Measurements from ENCODE around the gene PCYT1A.

Gene PCYT1A

DNA sequence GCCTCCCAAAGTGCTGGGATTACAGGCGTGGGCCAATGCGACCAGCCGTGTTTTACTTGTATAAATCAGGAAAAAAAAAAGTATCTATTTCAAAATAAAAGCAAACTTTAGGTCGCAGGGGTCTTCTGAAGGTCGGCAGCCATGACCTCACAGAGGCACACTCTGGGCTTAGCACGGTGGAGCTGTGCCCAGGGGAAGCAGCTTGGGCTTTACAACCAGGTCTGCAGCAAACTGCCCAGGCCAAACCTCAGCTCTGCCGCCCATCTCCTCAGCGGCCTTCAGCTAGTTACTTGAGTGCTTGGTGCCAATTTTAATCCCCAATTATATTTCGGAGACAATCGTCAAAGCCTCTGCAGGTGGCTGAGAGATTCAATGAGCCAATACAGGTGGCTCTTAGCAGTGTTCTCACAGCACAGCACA, 106.4 kb downstream of the PCYT1A start:
- TF ChIP-seq, protein P1, sequence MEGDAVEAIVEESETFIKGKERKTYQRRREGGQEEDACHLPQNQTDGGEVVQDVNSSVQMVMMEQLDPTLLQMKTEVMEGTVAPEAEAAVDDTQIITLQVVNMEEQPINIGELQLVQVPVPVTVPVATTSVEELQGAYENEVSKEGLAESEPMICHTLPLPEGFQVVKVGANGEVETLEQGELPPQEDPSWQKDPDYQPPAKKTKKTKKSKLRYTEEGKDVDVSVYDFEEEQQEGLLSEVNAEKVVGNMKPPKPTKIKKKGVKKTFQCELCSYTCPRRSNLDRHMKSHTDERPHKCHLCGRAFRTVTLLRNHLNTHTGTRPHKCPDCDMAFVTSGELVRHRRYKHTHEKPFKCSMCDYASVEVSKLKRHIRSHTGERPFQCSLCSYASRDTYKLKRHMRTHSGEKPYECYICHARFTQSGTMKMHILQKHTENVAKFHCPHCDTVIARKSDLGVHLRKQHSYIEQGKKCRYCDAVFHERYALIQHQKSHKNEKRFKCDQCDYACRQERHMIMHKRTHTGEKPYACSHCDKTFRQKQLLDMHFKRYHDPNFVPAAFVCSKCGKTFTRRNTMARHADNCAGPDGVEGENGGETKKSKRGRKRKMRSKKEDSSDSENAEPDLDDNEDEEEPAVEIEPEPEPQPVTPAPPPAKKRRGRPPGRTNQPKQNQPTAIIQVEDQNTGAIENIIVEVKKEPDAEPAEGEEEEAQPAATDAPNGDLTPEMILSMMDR (IDR thresholded peaks at IDR 0.05; ENCODE audit: low read depth, low read length, missing control alignments): no peak
- no peak overlapping the region for H3K4me3 ChIP-seq (ENCODE audit: low read depth, low read length)
- no peak for DNase-seq (ENCODE audit: low read depth)
- in situ Hi-C loops (cut with HindIII; ENCODE audit: low sequenced_read_pairs): no loop called here

DNA sequence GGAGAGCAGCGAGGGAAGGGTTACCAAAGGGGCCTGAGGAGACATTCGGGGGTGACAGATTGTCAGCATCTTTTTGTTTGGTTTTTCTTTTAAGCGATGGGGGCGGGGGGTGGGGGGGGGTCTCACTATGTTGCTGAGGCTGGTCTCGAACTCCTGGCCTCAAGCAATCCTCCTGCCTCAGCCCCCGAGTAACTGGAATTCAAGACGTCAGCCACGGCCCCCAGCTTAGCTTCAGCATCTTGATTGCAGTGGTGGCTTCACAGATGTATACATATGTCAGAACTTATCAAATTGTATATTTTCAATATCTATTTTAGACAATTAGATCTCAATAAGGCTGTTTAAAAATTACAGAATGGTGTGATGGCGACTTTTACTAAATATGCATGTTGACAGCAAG, 107.2 kb downstream of the PCYT1A start:
- in situ Hi-C loops (cut with HindIII; ENCODE audit: low sequenced_read_pairs): no loop called here
- DNase-seq (ENCODE audit: low read depth): no peak
- H3K4me3 ChIP-seq (ENCODE audit: low read depth, low read length): no peak overlapping the region
- TF ChIP-seq, protein P1 (IDR thresholded peaks at IDR 0.05; ENCODE audit: low read depth, low read length, missing control alignments): no peak
